HG03066 (cell line): Measurements from ENCODE around the gene GPR137.

Experiments
- ATAC-seq: cut with Tn5 transposase; IDR thresholded peaks from one replicate; pipeline ENCODE4 v1.9.1; 2021; ENCODE audit warnings: low read depth; ENCODE audit not compliant: unreplicated experiment

Gene GPR137

GRCh38 chr11:64337538-64338249 lies 52.0 kb downstream of the GPR137 start:
- ATAC-seq = no peak

- ATAC-seq = no peak
Observed at GRCh38 chr11:64338716-64339115, 53.1 kb downstream of the GPR137 start.
